Fibroblast of mammary gland (primary cell): ENCODE measurements around the gene SKA3.

Experiments
- DNase-seq: peaks from one replicate; pipeline ENCODE4 v3.0.0-alpha.2; 2010; ENCODE audit warnings: low read depth
- H3K4me3 ChIP-seq: 2 replicates; pipeline ENCODE4 v1.5.1; 2011; ENCODE audit warnings: low read depth, mild to moderate bottlenecking, low read length, moderate library complexity; ENCODE audit not compliant: control insufficient read depth
- CTCF ChIP-seq: conservative IDR thresholded peaks from 2 replicates; pipeline ENCODE4 v1.5.1; 2011; ENCODE audit warnings: low read depth, low read length, inconsistent platforms; ENCODE audit not compliant: control insufficient read depth, insufficient read depth

The SKA3 gene

GRCh38 chr13:21134475-21134874 is 41.9 kb downstream of the SKA3 start:
- no peak for DNase-seq
- TF ChIP-seq CTCF: no peak
- H3K4me3 ChIP-seq: no peak overlapping the region

DNA sequence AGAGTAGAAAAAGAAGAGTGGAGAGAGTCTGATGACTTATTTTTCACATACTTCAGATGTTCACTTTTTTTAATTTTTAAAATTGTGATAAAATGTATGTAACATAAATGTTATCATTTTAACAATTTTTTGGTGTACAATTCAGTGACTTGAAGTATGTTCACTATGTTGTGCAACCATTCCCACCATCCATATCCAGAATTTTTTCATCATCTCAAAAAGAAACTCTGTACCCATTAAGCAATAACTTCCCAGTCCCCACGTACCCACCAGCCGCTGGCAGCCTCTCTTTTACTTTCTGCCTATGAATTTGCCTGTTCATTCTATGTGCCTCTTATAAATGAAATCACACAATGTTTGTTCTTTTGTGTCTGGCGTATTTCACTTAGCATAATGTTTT is 43.3 kb downstream of the SKA3 start:
- no peak for DNase-seq
- no peak for TF ChIP-seq CTCF
- H3K4me3 ChIP-seq: no peak overlapping the region

- TF ChIP-seq CTCF: no peak
- no peak overlapping the region for H3K4me3 ChIP-seq
- no peak for DNase-seq
Observed at GRCh38 chr13:21130116-21130515, 46.2 kb downstream of the SKA3 start.

GRCh38 chr13:21124852-21125251 is 51.5 kb downstream of the SKA3 start:
- TF ChIP-seq CTCF: no peak
- H3K4me3 ChIP-seq: no peak overlapping the region
- DNase-seq: no peak

DNA sequence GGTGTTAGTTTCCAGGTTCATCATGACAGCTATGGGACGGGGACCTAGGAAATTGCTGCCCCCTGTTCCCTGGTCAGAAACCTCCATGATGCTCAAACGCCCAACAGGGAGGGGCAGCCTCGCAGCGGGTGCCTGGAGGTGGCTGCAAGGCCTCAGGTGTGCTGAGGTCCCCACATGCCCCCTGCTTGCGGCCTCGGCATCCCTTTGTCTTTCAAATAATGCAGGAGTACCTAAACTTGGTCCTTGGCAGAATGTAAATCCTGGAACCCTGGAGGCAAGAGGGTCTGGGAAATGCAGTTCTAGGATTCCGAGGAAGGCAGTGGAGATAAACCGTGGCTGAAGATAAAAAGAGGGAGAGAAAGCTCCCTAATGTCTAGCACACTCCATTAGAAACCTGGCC is 52.4 kb downstream of the SKA3 start:
- no peak for DNase-seq
- no peak for TF ChIP-seq CTCF
- no peak overlapping the region for H3K4me3 ChIP-seq

DNA sequence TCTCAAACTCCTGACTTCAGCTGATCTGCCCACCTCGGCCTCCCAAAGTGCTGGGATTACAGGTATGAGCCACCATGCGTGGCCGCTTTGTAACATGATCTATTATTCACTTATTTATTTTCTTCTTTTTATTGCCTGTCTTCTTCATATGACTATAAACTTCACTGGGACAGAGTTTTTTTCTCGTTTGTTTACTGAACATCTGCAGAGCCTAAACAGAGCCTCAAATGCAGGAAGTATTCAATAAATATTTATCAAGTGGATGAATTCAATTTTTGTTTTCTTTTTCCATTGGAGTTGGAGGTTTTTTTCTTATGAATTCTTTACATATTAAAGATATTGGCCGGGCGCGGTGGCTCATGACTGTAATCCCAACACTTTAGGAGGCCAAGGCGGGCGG is 54.7 kb downstream of the SKA3 start:
- TF ChIP-seq CTCF: no peak
- DNase-seq: no peak
- H3K4me3 ChIP-seq: no peak overlapping the region

DNA sequence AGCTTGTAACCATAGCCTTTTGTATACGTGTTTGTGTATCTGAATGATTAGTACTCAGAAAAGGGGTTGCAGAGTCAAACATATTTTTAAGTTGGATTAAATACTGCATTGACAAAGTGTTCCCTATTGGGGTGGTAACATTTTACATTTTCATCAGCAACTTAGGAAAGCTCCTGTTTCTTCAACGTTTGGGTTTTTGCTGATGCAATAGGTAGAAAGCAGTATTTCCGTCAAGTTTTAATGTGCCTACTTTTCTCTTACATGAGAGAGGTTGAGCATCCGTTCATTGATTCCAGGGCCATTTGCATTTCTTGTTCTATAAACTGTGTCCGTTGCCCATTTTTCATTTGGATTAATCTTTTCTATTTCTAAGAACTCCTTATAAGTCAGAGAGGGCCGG is 56.2 kb downstream of the SKA3 start:
- no peak for TF ChIP-seq CTCF
- no peak for DNase-seq
- no peak overlapping the region for H3K4me3 ChIP-seq
